Natural killer cell (primary cell): ENCODE data around the gene PTS. TPM values are rescaled to one million over a fixed set of nuclear protein-coding genes. Genes with fewer than 3 reads are reported as not detected.

Experiments
- ATAC-seq, 3 donors: fragments of 150-1000 bp in 2 of 3; fragments of 200-7000 bp in 1 of 3; cut with Tn5 transposase; 1 replicate in 1 of 3; 2 replicates in 2 of 3; pipeline ENCODE4 v1.10.0; 2021; ENCODE audit warnings: mild to moderate bottlenecking in 2 of 3, moderate library complexity in 2 of 3
- DNase-seq, 2 donors: peaks; one replicate each; pipeline versions ENCODE4 v3.0.0 to v3.0.0-alpha.2; 2013 to 2021; ENCODE audit warnings: mixed read lengths in 1 of 2
- H3K27ac ChIP-seq: one replicate; pipeline ENCODE4 v1.5.1; 2013; ENCODE audit warnings: mild to moderate bottlenecking, low read length
- H3K27me3 ChIP-seq: one replicate; pipeline ENCODE4 v1.6.1; 2013; ENCODE audit warnings: low read length; ENCODE audit not compliant: control insufficient read depth, insufficient read depth
- H3K36me3 ChIP-seq: one replicate; pipeline ENCODE4 v1.6.1; 2013; ENCODE audit warnings: low read length; ENCODE audit not compliant: control insufficient read depth, insufficient read depth
- H3K4me1 ChIP-seq: one replicate; pipeline ENCODE4 v1.6.1; 2013; ENCODE audit warnings: low read length; ENCODE audit not compliant: control insufficient read depth, insufficient read depth
- H3K4me3 ChIP-seq: one replicate; pipeline ENCODE4 v1.5.1; 2013; ENCODE audit warnings: low read length
- H3K9me3 ChIP-seq: one replicate; pipeline ENCODE4 v1.6.1; 2013; ENCODE audit warnings: low read length; ENCODE audit not compliant: control insufficient read depth, insufficient read depth
- H3K27ac Mint-ChIP-seq, 2 donors: one replicate each; pipeline ENCODE4 v1.8.0; 2022; ENCODE audit warnings: mild to moderate bottlenecking in 2 of 2, mixed read lengths in 2 of 2, moderate library complexity in 1 of 2
- H3K27me3 Mint-ChIP-seq, 2 donors: one replicate each; pipeline ENCODE4 v1.8.0; 2022; ENCODE audit warnings: low read depth in 2 of 2, mixed read lengths in 2 of 2
- H3K36me3 Mint-ChIP-seq: one replicate; pipeline ENCODE4 v1.8.0; 2022; ENCODE audit warnings: mixed read lengths
- H3K4me1 Mint-ChIP-seq, 2 donors: one replicate each; pipeline ENCODE4 v1.8.0; 2022; ENCODE audit warnings: mixed read lengths in 2 of 2
- H3K4me3 Mint-ChIP-seq: one replicate; pipeline ENCODE4 v1.8.0; 2022; ENCODE audit warnings: mild to moderate bottlenecking, moderate library complexity, mixed read lengths
- H3K9me3 Mint-ChIP-seq, 2 donors: one replicate each; pipeline ENCODE4 v1.8.0; 2022; ENCODE audit warnings: mixed read lengths in 2 of 2
- CTCF ChIP-seq: fragments of 200-600 bp; IDR thresholded peaks from one replicate; pipeline ENCODE4 v1.8.0; 2022; ENCODE audit warnings: antibody characterized with exemption
- WGBS: methylation state at CpG from one replicate; pipeline ENCODE4 v1.1.7; 2013; ENCODE audit warnings: missing lambda C conversion rate; ENCODE audit not compliant: insufficient coverage; 5-methylcytosine and 5-hydroxymethylcytosine counted together
- intact Hi-C: fragments of 100-400 bp; cut with micrococcal nuclease; formaldehyde crosslinking; loops from one replicate; pipeline ENCODE4 v1.14.2; 2022
- total RNA-seq, 4 donors: library from RNA; stranded (reverse); fragments of 120-200 nt in 1 of 4; gene quantifications; one replicate each; pipeline versions ENCODE4 v1.2.3 to v1.2.4, GENCODE V29; 2013 to 2022

Gene PTS
- total RNA-seq, 3 donors from 2014 or later (not counting 1 experiment from before 2014, with no cell fraction given) = 86.7 to 106 (median 97.4) TPM

GRCh38 chr11:112229159-112229558 is 2.9 kb downstream of the PTS start:
- WGBS = 89% methylated on average over 3 of the region's 7 CpGs
- no peak overlapping the region for H3K4me3 Mint-ChIP-seq
- Histone ChIP-seq H3K4me3 (no peak overlapping the region), H3K4me1 (peaks cover 17% of the 10 kb centered on the region), H3K9me3 (no peaks in the 10 kb centered on the region), H3K27ac (no peak overlapping the region), H3K36me3 (peaks cover 30% of the 10 kb centered on the region), H3K27me3 (no peaks in the 10 kb centered on the region)
- no peak for ATAC-seq
- DNase-seq = no peak
- H3K27ac Mint-ChIP-seq = no peak overlapping the region
- H3K9me3 Mint-ChIP-seq = no peaks in the 10 kb centered on the region
- no peaks in the 10 kb centered on the region for H3K36me3 Mint-ChIP-seq
- H3K27me3 Mint-ChIP-seq = no peaks in the 10 kb centered on the region
- intact Hi-C loops = loop anchor here (10.0 kb wide), 1 partner anchor 226 kb away; no protein-coding TSS in a partner anchor
- no peak for TF ChIP-seq CTCF
- H3K4me1 Mint-ChIP-seq = peaks cover 20 to 30% of the 10 kb centered on the region in 2 donors

GRCh38 chr11:112229746-112230433 is 3.7 kb downstream of the PTS start:
- no peaks in the 10 kb centered on the region for H3K27me3 ChIP-seq
- no peak overlapping the region for H3K27ac ChIP-seq
- no peak overlapping the region for H3K4me3 ChIP-seq
- H3K9me3 ChIP-seq = no peaks in the 10 kb centered on the region
- ATAC-seq (no peak), DNase-seq (no peak)
- Mint-ChIP-seq H3K9me3 (no peaks in the 10 kb centered on the region), H3K27me3 (no peaks in the 10 kb centered on the region), H3K4me3 (peak overlapping the region; percentile 19), H3K4me1 (peaks cover 20 to 30% of the 10 kb centered on the region in 2 donors), H3K27ac (no peak overlapping the region), H3K36me3 (no peaks in the 10 kb centered on the region)
- TF ChIP-seq CTCF = no peak
- peaks cover 17% of the 10 kb centered on the region for H3K4me1 ChIP-seq
- H3K36me3 ChIP-seq = peaks cover 37% of the 10 kb centered on the region
- intact Hi-C loops = loop anchor here (10.0 kb wide), 1 partner anchor 225 kb away; no protein-coding TSS in a partner anchor
- 63% methylated on average over 3 of the region's 3 CpGs for WGBS

- Mint-ChIP-seq H3K36me3 (peaks cover 18% of the 10 kb centered on the region), H3K4me1 (peaks cover 16 to 25% of the 10 kb centered on the region in 2 donors), H3K27ac (no peak overlapping the region), H3K27me3 (no peaks in the 10 kb centered on the region), H3K4me3 (no peak overlapping the region), H3K9me3 (no peaks in the 10 kb centered on the region)
- ATAC-seq (no peak), DNase-seq (no peak)
- Histone ChIP-seq H3K36me3 (peaks cover 47% of the 10 kb centered on the region), H3K4me3 (no peak overlapping the region), H3K27ac (no peak overlapping the region), H3K4me1 (peaks cover 7% of the 10 kb centered on the region), H3K27me3 (no peaks in the 10 kb centered on the region), H3K9me3 (no peaks in the 10 kb centered on the region)
- intact Hi-C loops = no loop called here
- no peak for TF ChIP-seq CTCF
- whole genome bisulfite sequencing = 100% methylated on average over 1 of the region's 2 CpGs
These were observed 5.7 kb downstream of the PTS start for GRCh38 chr11:112231952-112232351.
